HCT116 (cell line): ENCODE measurements around the gene CRYGN. TPM values are rescaled to one million over a fixed set of nuclear protein-coding genes. Genes with fewer than 3 reads are reported as not detected.

Experiments used
- ATAC-seq: fragments of 200-7000 bp; cut with Tn5 transposase; 2 replicates; pipeline ENCODE4 v1.9.1; 2020; ENCODE audit warnings: mild to moderate bottlenecking, moderate library complexity
- BruUV-seq: library from RNA; stranded (reverse); fragments of 400-500 nt; replicated peaks from 2 replicates; lab custom pipeline; 2021; lab: Mats Ljungman, UMichigan
- CTCF ChIA-PET: fragments of 300-600 bp; sonication (Branson Sonifier 250); formaldehyde crosslinking; loops from one replicate; lab custom pipeline; 2021; ENCODE audit warnings: antibody characterized with exemption; lab: Charles Lee
- POLR2A ChIA-PET: fragments of 300-600, 350-600 bp; sonication (Branson Sonifier 250); formaldehyde crosslinking; loops from one replicate; lab custom pipeline; 2021; ENCODE audit warnings: antibody characterized with exemption; lab: Charles Lee
- RAD21 ChIA-PET, 2 experiments: fragments of 300-600 bp; sonication (Branson Sonifier 250); formaldehyde crosslinking; loops; one replicate each; lab custom pipeline; 2023; ENCODE audit warnings: low total read pairs in 2 of 2; ENCODE audit not compliant: uncharacterized antibody in 2 of 2, unreplicated experiment in 2 of 2, low non-redundant PET in 1 of 2; lab: Charles Lee
- DNase-seq: peaks from one replicate; pipeline ENCODE4 v3.0.0-alpha.2; 2010; ENCODE audit warnings: low read depth, low spot score
- H2AFZ ChIP-seq: fragments of 200-600 bp; shearing (Covaris generic), sonication (generic); 2 replicates; pipeline ENCODE4 v1.6.1; 2017; ENCODE audit warnings: low read depth, mixed run types, mixed read lengths, antibody characterized with exemption, low read length; ENCODE audit not compliant: poor library complexity, severe bottlenecking
- H3K27ac ChIP-seq: 2 replicates; pipeline ENCODE4 v1.5.1; 2012; ENCODE audit warnings: low read depth, low read length
- H3K27me3 ChIP-seq: fragments of 200-600 bp; sonication (generic); 2 replicates; pipeline ENCODE4 v1.6.1; 2016; ENCODE audit warnings: mixed run types, low read length, mixed read lengths; ENCODE audit not compliant: insufficient read depth
- H3K36me3 ChIP-seq, 2 experiments: fragments of 200-500 bp in 1 of 2; fragments of 200-600 bp in 1 of 2; sonication (Bioruptor generic) in 1 of 2; sonication (generic) in 1 of 2; 2 replicates each; pipeline versions ENCODE4 v1.5.1 to v1.6.1; 2014 to 2016; ENCODE audit warnings: low read length in 2 of 2, inconsistent platforms in 1 of 2, mixed read lengths in 1 of 2, mixed run types in 1 of 2; ENCODE audit not compliant: insufficient read depth in 2 of 2, control insufficient read depth in 1 of 2
- H3K4me1 ChIP-seq, 2 experiments: fragments of 200-600 bp in 1 of 2; sonication (generic) in 1 of 2; 2 replicates each; pipeline versions ENCODE4 v1.5.1 to v1.6.1; 2012 to 2017; ENCODE audit warnings: low read length in 2 of 2, inconsistent platforms in 1 of 2, mild to moderate bottlenecking in 1 of 2, mixed read lengths in 1 of 2, mixed run types in 1 of 2, moderate library complexity in 1 of 2; ENCODE audit not compliant: insufficient read depth in 2 of 2, control insufficient read depth in 1 of 2
- H3K4me2 ChIP-seq: fragments of 200-600 bp; sonication (generic); 2 replicates; pipeline ENCODE4 v1.6.1; 2017; ENCODE audit warnings: mixed run types, low read length, mixed read lengths
- H3K4me3 ChIP-seq, 2 experiments: fragments of 200-600 bp in 1 of 2; sonication (generic) in 1 of 2; replicated peaks in 1 of 2; 2 replicates each; pipeline ENCODE4 v1.5.1; 2011 to 2016; ENCODE audit warnings: low read length in 2 of 2, control low read depth in 1 of 2, low read depth in 1 of 2, mild to moderate bottlenecking in 1 of 2, mixed read lengths in 1 of 2, mixed run types in 1 of 2
- H3K79me2 ChIP-seq: fragments of 200-600 bp; sonication (generic); 2 replicates; pipeline ENCODE4 v1.6.1; 2017; ENCODE audit warnings: mild to moderate bottlenecking, mixed run types, low read length, moderate library complexity, mixed read lengths; ENCODE audit not compliant: insufficient read depth
- H3K9ac ChIP-seq: fragments of 200-600 bp; sonication (generic); 2 replicates; pipeline ENCODE4 v1.6.1; 2016; ENCODE audit warnings: low read length, mixed read lengths
- H3K9me2 ChIP-seq: fragments of 200-600 bp; sonication (generic), shearing (Covaris generic); 2 replicates; pipeline ENCODE4 v1.6.1; 2017; ENCODE audit warnings: mixed run types, mild to moderate bottlenecking, moderate library complexity; ENCODE audit not compliant: insufficient read depth
- H3K9me3 ChIP-seq, 2 experiments: fragments of 200-500 bp in 1 of 2; fragments of 200-600 bp in 1 of 2; sonication (Bioruptor generic) in 1 of 2; sonication (generic) in 1 of 2; 2 replicates each; pipeline ENCODE4 v1.6.1; 2014 to 2017; ENCODE audit warnings: low read length in 2 of 2, mixed read lengths in 2 of 2, inconsistent platforms in 1 of 2, low read depth in 1 of 2, mild to moderate bottlenecking in 1 of 2, mixed run types in 1 of 2, moderate library complexity in 1 of 2; ENCODE audit not compliant: control insufficient read depth in 1 of 2, insufficient read depth in 1 of 2
- H4K20me1 ChIP-seq: fragments of 200-600 bp; sonication (generic), shearing (Covaris generic); 2 replicates; pipeline ENCODE4 v1.6.1; 2017; ENCODE audit warnings: mixed run types, mild to moderate bottlenecking, moderate library complexity; ENCODE audit not compliant: insufficient read depth
- EZH2 ChIP-seq: fragments of 200-600 bp; sonication (generic); IDR thresholded peaks from 2 replicates; pipeline ENCODE4 v1.6.1; 2017; ENCODE audit warnings: antibody characterized with exemption, mixed run types
- EZH2phosphoT487 ChIP-seq: fragments of 200-600 bp; IDR thresholded peaks from 2 replicates; pipeline ENCODE4 v1.6.1; 2018; ENCODE audit warnings: antibody characterized with exemption, borderline replicate concordance
- POLR2A ChIP-seq: IDR thresholded peaks from 2 replicates; pipeline ENCODE4 v1.7.0; 2011; ENCODE audit warnings: borderline replicate concordance; ENCODE audit not compliant: insufficient read depth, insufficient read length; ENCODE audit errors: extremely low read depth
- SRF ChIP-seq: IDR thresholded peaks from 2 replicates; pipeline ENCODE4 v1.6.1; 2012; ENCODE audit warnings: low read depth
- TCF7L2 ChIP-seq: IDR thresholded peaks from 2 replicates; pipeline ENCODE4 v1.7.0; 2011; ENCODE audit warnings: borderline replicate concordance, inconsistent platforms; ENCODE audit not compliant: insufficient read depth, insufficient read length; ENCODE audit errors: extremely low read depth
- YY1 ChIP-seq: IDR thresholded peaks from 2 replicates; pipeline ENCODE4 v1.6.1; 2011; ENCODE audit warnings: low read length, low read depth, moderate library complexity, mild to moderate bottlenecking; ENCODE audit not compliant: insufficient replicate concordance; ENCODE audit errors: extremely low read depth
- intact Hi-C: fragments of 100-400 bp; cut with micrococcal nuclease; formaldehyde crosslinking; loops from 2 replicates; pipeline ENCODE4 v1.10.0; 2022
- total RNA-seq: library from RNA; stranded (reverse); gene quantifications from one replicate; pipeline ENCODE4 v1.2.1, GENCODE V29; 2021; ENCODE audit not compliant: unreplicated experiment
- TF ChIP-seq, protein P1 (sequence below): IDR thresholded peaks from 2 replicates; pipeline ENCODE4 v1.6.1; 2012; ENCODE audit warnings: low read depth

The CRYGN gene
- total RNA-seq, 1 experiment from 2014 or later: not detected

DNA sequence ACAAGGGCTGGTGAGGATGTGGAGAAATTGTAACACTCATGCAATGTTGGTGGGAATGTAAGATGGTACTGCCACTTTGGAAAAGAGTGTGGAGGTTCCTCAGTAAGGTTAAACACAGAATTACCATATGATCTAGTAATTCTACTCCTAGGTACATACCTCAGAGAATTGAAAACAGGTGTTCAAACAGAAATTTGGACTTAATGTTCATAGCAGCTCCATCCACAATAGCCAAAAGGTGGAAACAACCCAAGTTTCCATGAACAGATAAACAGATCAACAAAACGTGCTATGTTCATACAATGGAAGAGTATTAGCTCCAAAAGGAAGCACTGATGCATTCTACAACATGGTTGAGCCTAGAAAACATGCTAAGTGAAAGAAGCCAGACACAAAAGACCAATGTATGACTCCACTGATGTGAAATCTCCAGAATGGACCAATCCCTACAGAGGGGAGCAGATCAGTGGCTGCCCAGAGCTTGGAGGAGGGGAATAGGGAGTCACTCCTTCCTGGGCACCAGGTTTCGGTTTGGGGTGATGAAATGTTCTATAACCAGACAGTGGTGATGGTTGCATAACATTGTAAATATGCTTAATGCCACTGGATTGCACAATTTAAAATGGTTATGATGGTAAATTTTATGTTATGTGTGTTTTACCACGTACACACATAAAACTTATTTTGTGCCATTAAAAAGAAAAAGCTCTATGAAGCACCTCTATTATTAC is 24.4 kb downstream of the CRYGN start:
- Histone ChIP-seq H3K4me2 (no peak overlapping the region), H3K9ac (no peak overlapping the region), H3K9me3 (peaks cover 0 to 10% of the 10 kb centered on the region in 2 experiments; a peak in 2 of 4 replicates), H3K4me3 (no peak overlapping the region), H3K4me1 (peaks cover 6 to 7% of the 10 kb centered on the region in 2 experiments; a peak in 2 of 4 replicates), H3K36me3 (no peaks in the 10 kb centered on the region), H2AFZ (no peak overlapping the region), H3K27me3 (no peaks in the 10 kb centered on the region), H3K27ac (no peak overlapping the region), H3K9me2 (no peaks in the 10 kb centered on the region), H4K20me1 (no peaks in the 10 kb centered on the region), H3K79me2 (no peaks in the 10 kb centered on the region)
- BruUV-seq: no TSS peak
- ChIA-PET POLR2A (no interaction called here), CTCF (no interaction called here), RAD21 (no interaction called here)
- DNase-seq: no peak
- ATAC-seq: no peak
- TF ChIP-seq YY1 (no peak), EZH2phosphoT487 (no peak), TCF7L2 (no peak), SRF (no peak), POLR2A (no peak), EZH2 (no peak)
- TF ChIP-seq, protein P1, sequence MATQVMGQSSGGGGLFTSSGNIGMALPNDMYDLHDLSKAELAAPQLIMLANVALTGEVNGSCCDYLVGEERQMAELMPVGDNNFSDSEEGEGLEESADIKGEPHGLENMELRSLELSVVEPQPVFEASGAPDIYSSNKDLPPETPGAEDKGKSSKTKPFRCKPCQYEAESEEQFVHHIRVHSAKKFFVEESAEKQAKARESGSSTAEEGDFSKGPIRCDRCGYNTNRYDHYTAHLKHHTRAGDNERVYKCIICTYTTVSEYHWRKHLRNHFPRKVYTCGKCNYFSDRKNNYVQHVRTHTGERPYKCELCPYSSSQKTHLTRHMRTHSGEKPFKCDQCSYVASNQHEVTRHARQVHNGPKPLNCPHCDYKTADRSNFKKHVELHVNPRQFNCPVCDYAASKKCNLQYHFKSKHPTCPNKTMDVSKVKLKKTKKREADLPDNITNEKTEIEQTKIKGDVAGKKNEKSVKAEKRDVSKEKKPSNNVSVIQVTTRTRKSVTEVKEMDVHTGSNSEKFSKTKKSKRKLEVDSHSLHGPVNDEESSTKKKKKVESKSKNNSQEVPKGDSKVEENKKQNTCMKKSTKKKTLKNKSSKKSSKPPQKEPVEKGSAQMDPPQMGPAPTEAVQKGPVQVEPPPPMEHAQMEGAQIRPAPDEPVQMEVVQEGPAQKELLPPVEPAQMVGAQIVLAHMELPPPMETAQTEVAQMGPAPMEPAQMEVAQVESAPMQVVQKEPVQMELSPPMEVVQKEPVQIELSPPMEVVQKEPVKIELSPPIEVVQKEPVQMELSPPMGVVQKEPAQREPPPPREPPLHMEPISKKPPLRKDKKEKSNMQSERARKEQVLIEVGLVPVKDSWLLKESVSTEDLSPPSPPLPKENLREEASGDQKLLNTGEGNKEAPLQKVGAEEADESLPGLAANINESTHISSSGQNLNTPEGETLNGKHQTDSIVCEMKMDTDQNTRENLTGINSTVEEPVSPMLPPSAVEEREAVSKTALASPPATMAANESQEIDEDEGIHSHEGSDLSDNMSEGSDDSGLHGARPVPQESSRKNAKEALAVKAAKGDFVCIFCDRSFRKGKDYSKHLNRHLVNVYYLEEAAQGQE: no peak
- intact Hi-C loops: no loop called here
